GM23248 (cell line): ENCODE data around the gene TMEM200C. TPM values are rescaled to one million over a fixed set of nuclear protein-coding genes. Genes with fewer than 3 reads are reported as not detected.
A peak's percentile ranks its signal among the peaks of the same experiment; 100 is the strongest.
"Not testable (repeated sequence)": the region's sequence is repeated elsewhere in the genome, so short reads cannot be mapped to it uniquely, and the experiment has no call there.

Experiments
- DNase-seq: peaks from one replicate; pipeline ENCODE4 v3.0.0-alpha.2; 2015
- H2AFZ ChIP-seq: fragments of 200-600 bp; sonication (generic); 2 replicates; pipeline ENCODE4 v1.6.1; 2016; ENCODE audit warnings: antibody characterized with exemption
- H3F3A ChIP-seq: fragments of 200-600 bp; sonication (generic); 2 replicates; pipeline ENCODE4 v1.6.1; 2016; ENCODE audit warnings: mild to moderate bottlenecking, antibody characterized with exemption, mixed run types; ENCODE audit not compliant: insufficient read depth
- H3K27ac ChIP-seq: fragments of 200-600 bp; sonication (generic); 2 replicates; pipeline ENCODE4 v1.5.1; 2016; ENCODE audit warnings: mild to moderate bottlenecking
- H3K27me3 ChIP-seq: fragments of 200-600 bp; sonication (generic); replicated peaks from 2 replicates; pipeline ENCODE4 v1.6.1; 2016; ENCODE audit warnings: mild to moderate bottlenecking; ENCODE audit not compliant: insufficient read depth
- H3K36me3 ChIP-seq: fragments of 200-600 bp; sonication (generic); 2 replicates; pipeline ENCODE4 v1.6.1; 2016; ENCODE audit warnings: low read depth, mild to moderate bottlenecking
- H3K4me1 ChIP-seq: fragments of 200-600 bp; sonication (generic); 2 replicates; pipeline ENCODE4 v1.6.1; 2016; ENCODE audit warnings: mild to moderate bottlenecking; ENCODE audit not compliant: insufficient read depth
- H3K4me2 ChIP-seq: fragments of 200-600 bp; sonication (generic); one replicate; pipeline ENCODE4 v1.6.1; 2016; ENCODE audit warnings: mild to moderate bottlenecking; ENCODE audit not compliant: unreplicated experiment
- H3K4me3 ChIP-seq: fragments of 200-600 bp; sonication (generic); 2 replicates; pipeline ENCODE4 v1.5.1; 2016; ENCODE audit warnings: mild to moderate bottlenecking
- H3K79me2 ChIP-seq: fragments of 200-600 bp; sonication (generic); 2 replicates; pipeline ENCODE4 v1.6.1; 2016; ENCODE audit warnings: mild to moderate bottlenecking; ENCODE audit not compliant: insufficient read depth
- H3K9ac ChIP-seq: fragments of 200-600 bp; sonication (generic); 2 replicates; pipeline ENCODE4 v1.6.1; 2016; ENCODE audit warnings: mild to moderate bottlenecking
- H3K9me2 ChIP-seq: fragments of 200-600 bp; sonication (generic); 2 replicates; pipeline ENCODE4 v1.6.1; 2016; ENCODE audit warnings: mixed run types, mild to moderate bottlenecking, moderate library complexity; ENCODE audit not compliant: insufficient read depth
- H3K9me3 ChIP-seq: fragments of 200-600 bp; sonication (generic); one replicate; pipeline ENCODE4 v1.6.1; 2017; ENCODE audit warnings: low read depth
- H4K20me1 ChIP-seq: fragments of 200-600 bp; sonication (generic); 2 replicates; pipeline ENCODE4 v1.6.0; 2016; ENCODE audit not compliant: insufficient read depth
- EZH2 ChIP-seq: fragments of 200-600 bp; sonication (generic); IDR thresholded peaks from 2 replicates; pipeline ENCODE4 v1.6.1; 2018; ENCODE audit warnings: antibody characterized with exemption, mild to moderate bottlenecking; ENCODE audit not compliant: insufficient read depth, poor library complexity, severe bottlenecking
- EZH2phosphoT487 ChIP-seq: fragments of 200-600 bp; sonication (generic); IDR thresholded peaks from 2 replicates; pipeline ENCODE4 v1.6.1; 2018; ENCODE audit warnings: antibody characterized with exemption, moderate library complexity, mild to moderate bottlenecking, low read depth; ENCODE audit not compliant: insufficient read depth
- WGBS, 2 experiments: methylation state at CpG; one replicate each; pipeline ENCODE4 v1.1.6; 2015 to 2017; ENCODE audit warnings: low lambda C conversion rate in 2 of 2, low coverage in 1 of 2; ENCODE audit errors: missing lambda C conversion rate in 2 of 2; 5-methylcytosine and 5-hydroxymethylcytosine counted together
- in situ Hi-C: fragments of 300-500 bp; cut with MboI; formaldehyde crosslinking; loops from 2 replicates; pipeline ENCODE4 v1.15.0; 2020
- polyA plus RNA-seq: library from polyadenylated mRNA; unstranded; fragments of >200 nt; fragmentation: Nextera tagmentation; extraction: Ambion mirVana; gene quantifications from 2 replicates; pipeline ENCODE4 v1.2.1, GENCODE V29; 2016
- total RNA-seq: library from RNA; depleted of rRNA; stranded (reverse); fragments of >200 nt; shearing (Covaris generic); gene quantifications from 2 replicates; pipeline ENCODE4 v1.2.3, GENCODE V29; 2014

TMEM200C gene
- total and polyA plus RNA-seq, 2 experiments from 2014 or later = not detected

- TF ChIP-seq EZH2phosphoT487 (no peak), EZH2 (no peak)
- in situ Hi-C loops = no loop called here
- H3K36me3 ChIP-seq = no peaks in the 10 kb centered on the region
- no peaks in the 10 kb centered on the region for H3K9me2 ChIP-seq
- H3F3A ChIP-seq = no peaks in the 10 kb centered on the region
- H3K4me3 ChIP-seq = no peak overlapping the region
- H3K79me2 ChIP-seq = no peaks in the 10 kb centered on the region
- H3K27ac ChIP-seq = no peak overlapping the region
- DNase-seq = peak; percentile 94
- H3K4me1 ChIP-seq = no peaks in the 10 kb centered on the region
- no peak overlapping the region for H3K9ac ChIP-seq
- no peak overlapping the region for H3K4me2 ChIP-seq
- no peaks in the 10 kb centered on the region for H4K20me1 ChIP-seq
- no peaks in the 10 kb centered on the region for H3K9me3 ChIP-seq
- no peaks in the 10 kb centered on the region; the same call in 1 of the 2 replicates for H3K27me3 ChIP-seq
- no peak overlapping the region for H2AFZ ChIP-seq
- WGBS, 2 experiments = 45 to 48% methylated on average over 13 of the region's 13 CpGs
Observed at GRCh38 chr18:5868218-5868854, 27.0 kb downstream of the TMEM200C start.

GRCh38 chr18:5865521-5865920, 29.8 kb downstream of the TMEM200C start:
- WGBS, 2 experiments = 60 to 80% methylated on average over 1 of the region's 1 CpG
- in situ Hi-C loops = no loop called here
- DNase-seq = no peak

DNA sequence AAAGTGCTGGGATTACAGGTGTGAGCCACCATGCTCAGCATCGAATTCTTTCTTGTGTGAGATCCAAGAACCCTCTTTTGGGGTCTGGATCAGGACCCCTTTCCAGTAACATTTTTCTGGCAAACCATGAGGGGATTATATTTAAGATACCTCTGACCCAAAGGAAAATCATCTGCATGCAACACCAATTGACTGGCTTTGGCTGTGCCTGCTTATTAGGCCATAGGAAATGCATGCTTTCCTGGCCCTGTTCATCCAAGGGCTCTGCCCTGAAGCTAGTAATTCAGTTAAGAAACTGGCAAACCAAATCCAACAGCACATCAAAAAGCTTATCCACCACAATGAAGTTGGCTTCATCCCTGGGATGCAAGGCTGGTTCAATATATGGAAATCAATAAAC, 33.2 kb downstream of the TMEM200C start:
- H3K36me3 ChIP-seq, H3K4me1 ChIP-seq, H3K4me3 ChIP-seq, H3K4me2 ChIP-seq, H3K79me2 ChIP-seq, H3K9me3 ChIP-seq, H3K9ac ChIP-seq, H3K27ac ChIP-seq, H2AFZ ChIP-seq, in situ Hi-C loops, H3K27me3 ChIP-seq, DNase-seq, H3F3A ChIP-seq, H4K20me1 ChIP-seq, H3K9me2 ChIP-seq: not testable (repeated sequence)
- WGBS, 2 experiments = 9 to 10% methylated on average over 1 of the region's 1 CpG

More at GRCh38 chr18:5865521-5865920, 29.8 kb downstream of the TMEM200C start:
- no peak overlapping the region for H3K4me2 ChIP-seq
- no peak overlapping the region for H3K9ac ChIP-seq
- H3K9me3 ChIP-seq = no peaks in the 10 kb centered on the region
- no peak overlapping the region for H3K27ac ChIP-seq
- TF ChIP-seq EZH2 (no peak), EZH2phosphoT487 (no peak)
- no peaks in the 10 kb centered on the region for H3F3A ChIP-seq
- H4K20me1 ChIP-seq = no peaks in the 10 kb centered on the region
- no peaks in the 10 kb centered on the region for H3K36me3 ChIP-seq
- no peaks in the 10 kb centered on the region for H3K9me2 ChIP-seq
- no peak overlapping the region for H3K4me3 ChIP-seq
- H2AFZ ChIP-seq = no peak overlapping the region
- H3K79me2 ChIP-seq = no peaks in the 10 kb centered on the region
- no peaks in the 10 kb centered on the region for H3K4me1 ChIP-seq
- no peaks in the 10 kb centered on the region for H3K27me3 ChIP-seq

- no peaks in the 10 kb centered on the region; the same call in 1 of the 2 replicates for H3K27me3 ChIP-seq
- DNase-seq = no peak
- H3K9ac ChIP-seq = no peak overlapping the region
- no peaks in the 10 kb centered on the region for H3K9me3 ChIP-seq
- H3K9me2 ChIP-seq = no peaks in the 10 kb centered on the region
- H4K20me1 ChIP-seq = no peaks in the 10 kb centered on the region
- no peaks in the 10 kb centered on the region for H3K79me2 ChIP-seq
- in situ Hi-C loops = no loop called here
- no peaks in the 10 kb centered on the region for H3K36me3 ChIP-seq
- H3K4me3 ChIP-seq = no peak overlapping the region
- H3K4me1 ChIP-seq = no peaks in the 10 kb centered on the region
- no peak overlapping the region for H3K27ac ChIP-seq
- 24 to 26% methylated on average over 3 of the region's 3 CpGs for WGBS, 2 experiments
- TF ChIP-seq EZH2phosphoT487 = no peak
- no peaks in the 10 kb centered on the region for H3F3A ChIP-seq
- no peak overlapping the region for H3K4me2 ChIP-seq
- no peak overlapping the region for H2AFZ ChIP-seq
Observed at GRCh38 chr18:5857180-5857579, 38.1 kb downstream of the TMEM200C start.

GRCh38 chr18:5853253-5853652, 42.1 kb downstream of the TMEM200C start:
- Histone ChIP-seq H4K20me1 (no peaks in the 10 kb centered on the region), H2AFZ (no peak overlapping the region), H3K36me3 (no peaks in the 10 kb centered on the region), H3K4me3 (no peak overlapping the region), H3K9ac (no peak overlapping the region), H3K9me2 (no peaks in the 10 kb centered on the region), H3K9me3 (no peaks in the 10 kb centered on the region), H3F3A (no peaks in the 10 kb centered on the region), H3K4me2 (no peak overlapping the region), H3K27me3 (no peaks in the 10 kb centered on the region; the same call in 1 of the 2 replicates), H3K27ac (no peak overlapping the region), H3K4me1 (no peaks in the 10 kb centered on the region), H3K79me2 (no peaks in the 10 kb centered on the region)
- TF ChIP-seq EZH2 (no peak), EZH2phosphoT487 (no peak)
- no peak for DNase-seq
- in situ Hi-C loops = no loop called here
- 58 to 66% methylated on average over 5 of the region's 5 CpGs for WGBS, 2 experiments
